ENCODE results near the gene FAM131A. TPM values are rescaled to one million over a fixed set of nuclear protein-coding genes. Genes with fewer than 3 reads are reported as not detected.

The FAM131A gene
- total and polyA plus RNA-seq, 9 of the 15 experiments (the other 6 are each of a cell fraction or from before 2014, with no cell fraction given) = 0.48 to 11.1 (median 4.3) TPM

DNA sequence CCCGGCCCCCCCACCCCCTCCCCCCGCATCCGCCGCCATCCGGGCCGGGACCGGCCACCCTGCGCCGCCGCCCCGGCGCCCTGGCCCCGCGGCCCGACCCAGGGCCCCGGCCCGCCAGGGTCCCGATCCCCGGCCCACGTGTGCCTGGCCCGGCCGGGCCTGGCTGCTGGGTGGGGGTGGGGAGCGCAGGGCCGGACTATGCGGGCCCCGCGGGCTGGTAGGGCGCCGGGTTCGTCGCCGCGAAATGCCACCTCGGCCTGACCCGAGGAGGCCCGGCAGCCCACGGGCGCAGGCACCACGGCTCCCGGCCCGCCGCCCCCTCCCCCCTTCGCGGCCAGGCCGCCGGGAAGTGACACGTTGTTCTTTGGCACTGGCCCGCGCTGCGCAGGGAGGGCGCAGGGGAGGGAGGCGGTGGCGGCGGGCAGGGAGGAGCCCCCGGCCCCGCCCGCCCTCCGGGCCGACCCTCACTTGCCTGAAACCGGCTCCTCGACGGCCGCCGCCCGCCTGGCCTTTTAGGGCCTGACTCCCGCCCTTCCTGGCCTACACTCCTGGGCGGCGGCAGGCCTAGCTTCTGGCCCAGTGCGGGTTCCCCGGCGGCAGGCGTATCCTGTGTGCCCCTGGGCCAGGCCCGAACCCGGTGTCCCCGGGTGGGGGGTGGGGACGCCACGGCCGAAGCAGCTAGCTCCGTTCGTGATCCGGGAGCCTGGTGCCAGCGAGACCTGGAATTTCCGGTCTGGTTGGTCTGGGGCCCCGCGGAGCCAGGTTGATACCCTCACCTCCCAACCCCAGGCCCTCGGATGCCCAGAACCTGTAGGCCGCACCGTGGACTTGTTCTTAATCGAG is 22.5 kb upstream of the FAM131A start (continued):
- TF ChIP-seq, protein P1, sequence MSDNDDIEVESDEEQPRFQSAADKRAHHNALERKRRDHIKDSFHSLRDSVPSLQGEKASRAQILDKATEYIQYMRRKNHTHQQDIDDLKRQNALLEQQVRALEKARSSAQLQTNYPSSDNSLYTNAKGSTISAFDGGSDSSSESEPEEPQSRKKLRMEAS (CRISPR knock-in tag; IDR thresholded peaks at IDR 0.05) = peak; percentile 41; the same call in 1 of the 2 replicates
- TF ChIP-seq SAP30 (IDR thresholded peaks at IDR 0.05; ENCODE audit: borderline replicate concordance, insufficient read depth, low read depth, low read length, poor library complexity, severe bottlenecking) = peak; percentile 67
- TF ChIP-seq U2AF2 (optimal IDR thresholded peaks at IDR 0.05; ENCODE audit: low read depth, low read length) = no peak
- TF ChIP-seq ZNF57 (CRISPR knock-in tag; IDR thresholded peaks at IDR 0.05) = no peak
- TF ChIP-seq CREM (IDR thresholded peaks at IDR 0.05; ENCODE audit: low read depth) = 0 out of 2 replicates have a peak, but pooled peaks have one; percentile 24
- no peak for TF ChIP-seq FOXA1 (IDR thresholded peaks at IDR 0.05; ENCODE audit: borderline replicate concordance)
- TF ChIP-seq ZFP30 (CRISPR knock-in tag; IDR thresholded peaks at IDR 0.05; ENCODE audit: borderline replicate concordance) = no peak
- TF ChIP-seq PHB (CRISPR knock-in tag; IDR thresholded peaks at IDR 0.05) = no peak
- TF ChIP-seq WHSC1 (IDR thresholded peaks at IDR 0.05; ENCODE audit: low read length) = no peak
- TF ChIP-seq TSC22D4 (tag; IDR thresholded peaks at IDR 0.05) = no peak
- no peak for TF ChIP-seq CBFA2T2 (conservative IDR thresholded peaks at IDR 0.05)
- no peak for TF ChIP-seq BDP1 (IDR thresholded peaks at IDR 0.05; ENCODE audit: insufficient read depth, insufficient read length)
- no peak for TF ChIP-seq POLR2H (tag; IDR thresholded peaks at IDR 0.05; ENCODE audit: low read depth)
- TF ChIP-seq, protein P2, sequence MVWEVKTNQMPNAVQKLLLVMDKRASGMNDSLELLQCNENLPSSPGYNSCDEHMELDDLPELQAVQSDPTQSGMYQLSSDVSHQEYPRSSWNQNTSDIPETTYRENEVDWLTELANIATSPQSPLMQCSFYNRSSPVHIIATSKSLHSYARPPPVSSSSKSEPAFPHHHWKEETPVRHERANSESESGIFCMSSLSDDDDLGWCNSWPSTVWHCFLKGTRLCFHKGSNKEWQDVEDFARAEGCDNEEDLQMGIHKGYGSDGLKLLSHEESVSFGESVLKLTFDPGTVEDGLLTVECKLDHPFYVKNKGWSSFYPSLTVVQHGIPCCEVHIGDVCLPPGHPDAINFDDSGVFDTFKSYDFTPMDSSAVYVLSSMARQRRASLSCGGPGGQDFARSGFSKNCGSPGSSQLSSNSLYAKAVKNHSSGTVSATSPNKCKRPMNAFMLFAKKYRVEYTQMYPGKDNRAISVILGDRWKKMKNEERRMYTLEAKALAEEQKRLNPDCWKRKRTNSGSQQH (CRISPR knock-in tag; IDR thresholded peaks at IDR 0.05) = no peak
- no peak for TF ChIP-seq ZBTB17 (CRISPR knock-in tag; IDR thresholded peaks at IDR 0.05)
- TF ChIP-seq ZNF232 (CRISPR knock-in tag; IDR thresholded peaks at IDR 0.05) = no peak
- TF ChIP-seq CXXC5 (CRISPR knock-in tag; IDR thresholded peaks at IDR 0.05) = no peak
- TF ChIP-seq, protein P3, sequence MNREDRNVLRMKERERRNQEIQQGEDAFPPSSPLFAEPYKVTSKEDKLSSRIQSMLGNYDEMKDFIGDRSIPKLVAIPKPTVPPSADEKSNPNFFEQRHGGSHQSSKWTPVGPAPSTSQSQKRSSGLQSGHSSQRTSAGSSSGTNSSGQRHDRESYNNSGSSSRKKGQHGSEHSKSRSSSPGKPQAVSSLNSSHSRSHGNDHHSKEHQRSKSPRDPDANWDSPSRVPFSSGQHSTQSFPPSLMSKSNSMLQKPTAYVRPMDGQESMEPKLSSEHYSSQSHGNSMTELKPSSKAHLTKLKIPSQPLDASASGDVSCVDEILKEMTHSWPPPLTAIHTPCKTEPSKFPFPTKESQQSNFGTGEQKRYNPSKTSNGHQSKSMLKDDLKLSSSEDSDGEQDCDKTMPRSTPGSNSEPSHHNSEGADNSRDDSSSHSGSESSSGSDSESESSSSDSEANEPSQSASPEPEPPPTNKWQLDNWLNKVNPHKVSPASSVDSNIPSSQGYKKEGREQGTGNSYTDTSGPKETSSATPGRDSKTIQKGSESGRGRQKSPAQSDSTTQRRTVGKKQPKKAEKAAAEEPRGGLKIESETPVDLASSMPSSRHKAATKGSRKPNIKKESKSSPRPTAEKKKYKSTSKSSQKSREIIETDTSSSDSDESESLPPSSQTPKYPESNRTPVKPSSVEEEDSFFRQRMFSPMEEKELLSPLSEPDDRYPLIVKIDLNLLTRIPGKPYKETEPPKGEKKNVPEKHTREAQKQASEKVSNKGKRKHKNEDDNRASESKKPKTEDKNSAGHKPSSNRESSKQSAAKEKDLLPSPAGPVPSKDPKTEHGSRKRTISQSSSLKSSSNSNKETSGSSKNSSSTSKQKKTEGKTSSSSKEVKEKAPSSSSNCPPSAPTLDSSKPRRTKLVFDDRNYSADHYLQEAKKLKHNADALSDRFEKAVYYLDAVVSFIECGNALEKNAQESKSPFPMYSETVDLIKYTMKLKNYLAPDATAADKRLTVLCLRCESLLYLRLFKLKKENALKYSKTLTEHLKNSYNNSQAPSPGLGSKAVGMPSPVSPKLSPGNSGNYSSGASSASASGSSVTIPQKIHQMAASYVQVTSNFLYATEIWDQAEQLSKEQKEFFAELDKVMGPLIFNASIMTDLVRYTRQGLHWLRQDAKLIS (CRISPR knock-in tag; IDR thresholded peaks at IDR 0.05) = peak; percentile 61; the same call in 1 of the 2 replicates
- TF ChIP-seq, protein P4, sequence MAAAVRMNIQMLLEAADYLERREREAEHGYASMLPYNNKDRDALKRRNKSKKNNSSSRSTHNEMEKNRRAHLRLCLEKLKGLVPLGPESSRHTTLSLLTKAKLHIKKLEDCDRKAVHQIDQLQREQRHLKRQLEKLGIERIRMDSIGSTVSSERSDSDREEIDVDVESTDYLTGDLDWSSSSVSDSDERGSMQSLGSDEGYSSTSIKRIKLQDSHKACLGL (CRISPR knock-in tag; IDR thresholded peaks at IDR 0.05; ENCODE audit: borderline replicate concordance, poor library complexity, severe bottlenecking) = no peak
- TF ChIP-seq ERF (CRISPR knock-in tag; IDR thresholded peaks at IDR 0.05) = no peak
